BE2C (cell line): Measurements from ENCODE around the gene RASGRP1.

Source experiments
- DNase-seq: peaks from one replicate; pipeline ENCODE4 v3.0.0-alpha.2; 2020
- H3K27me3 ChIP-seq: fragments of 250-450 bp; sonication (Bioruptor Pico); 2 replicates; pipeline ENCODE4 v1.5.1; 2020; ENCODE audit warnings: mild to moderate bottlenecking
- H3K36me3 ChIP-seq: fragments of 250-450 bp; sonication (Bioruptor Pico); 2 replicates; pipeline ENCODE4 v1.5.1; 2020; ENCODE audit warnings: mild to moderate bottlenecking
- H3K4me1 ChIP-seq: fragments of 250-450 bp; sonication (Bioruptor Pico); 2 replicates; pipeline ENCODE4 v1.5.1; 2020
- H3K4me3 ChIP-seq: 2 replicates; pipeline ENCODE4 v1.5.1; 2011; ENCODE audit warnings: low read depth, low read length
- H3K9me3 ChIP-seq: fragments of 250-450 bp; sonication (Bioruptor Pico); 2 replicates; pipeline ENCODE4 v1.5.1; 2020
- CTCF ChIP-seq: IDR thresholded peaks from 2 replicates; pipeline ENCODE4 v1.5.1; 2012; ENCODE audit warnings: mild to moderate bottlenecking, low read depth, low read length

RASGRP1 gene

GRCh38 chr15:38531509-38531908 is 33.1 kb downstream of the RASGRP1 start:
- Histone ChIP-seq H3K4me3 (no peak overlapping the region), H3K4me1 (no peaks in the 10 kb centered on the region), H3K27me3 (0 out of 2 replicates have a peak, but pooled peaks cover 4% of the 10 kb centered on the region), H3K36me3 (no peaks in the 10 kb centered on the region), H3K9me3 (no peaks in the 10 kb centered on the region)
- no peak for DNase-seq
- no peak for TF ChIP-seq CTCF

- H3K4me3 ChIP-seq: no peak overlapping the region
- no peaks in the 10 kb centered on the region for H3K36me3 ChIP-seq
- H3K4me1 ChIP-seq: no peaks in the 10 kb centered on the region
- 0 out of 2 replicates have a peak, but pooled peaks cover 4% of the 10 kb centered on the region for H3K27me3 ChIP-seq
- TF ChIP-seq CTCF: no peak
- H3K9me3 ChIP-seq: no peaks in the 10 kb centered on the region
- no peak for DNase-seq
Observed at GRCh38 chr15:38530113-38530512, 34.5 kb downstream of the RASGRP1 start.

GRCh38 chr15:38528294-38528693 is 36.3 kb downstream of the RASGRP1 start:
- H3K36me3 ChIP-seq: no peaks in the 10 kb centered on the region

GRCh38 chr15:38526158-38526557 is 38.5 kb downstream of the RASGRP1 start:
- no peak for TF ChIP-seq CTCF
- Histone ChIP-seq H3K36me3 (no peaks in the 10 kb centered on the region), H3K4me1 (no peaks in the 10 kb centered on the region), H3K4me3 (no peak overlapping the region), H3K9me3 (no peaks in the 10 kb centered on the region; the same call in 1 of the 2 replicates), H3K27me3 (peaks cover 2% of the 10 kb centered on the region; the same call in 1 of the 2 replicates)
- DNase-seq: no peak

More at GRCh38 chr15:38528294-38528693, 36.3 kb downstream of the RASGRP1 start:
- H3K4me3 ChIP-seq: no peak overlapping the region
- TF ChIP-seq CTCF: no peak
- peaks cover 4% of the 10 kb centered on the region; the same call in 1 of the 2 replicates for H3K27me3 ChIP-seq
- H3K4me1 ChIP-seq: no peaks in the 10 kb centered on the region
- DNase-seq: no peak
- H3K9me3 ChIP-seq: no peaks in the 10 kb centered on the region; the same call in 1 of the 2 replicates

- no peak for DNase-seq
- Histone ChIP-seq H3K27me3 (peaks cover 4% of the 10 kb centered on the region; the same call in 1 of the 2 replicates), H3K9me3 (no peaks in the 10 kb centered on the region; the same call in 1 of the 2 replicates), H3K36me3 (no peaks in the 10 kb centered on the region), H3K4me3 (no peak overlapping the region), H3K4me1 (no peaks in the 10 kb centered on the region)
- no peak for TF ChIP-seq CTCF
Observed at GRCh38 chr15:38525489-38525888, 39.1 kb downstream of the RASGRP1 start.

GRCh38 chr15:38524156-38524555 is 40.5 kb downstream of the RASGRP1 start:
- H3K4me1 ChIP-seq: no peaks in the 10 kb centered on the region
- no peak overlapping the region for H3K4me3 ChIP-seq
- H3K36me3 ChIP-seq: no peaks in the 10 kb centered on the region
- no peaks in the 10 kb centered on the region; the same call in 1 of the 2 replicates for H3K9me3 ChIP-seq
- peaks cover 12% of the 10 kb centered on the region for H3K27me3 ChIP-seq
- DNase-seq: no peak
- TF ChIP-seq CTCF: no peak
